ENCODE data around the gene USP24.

DNA sequence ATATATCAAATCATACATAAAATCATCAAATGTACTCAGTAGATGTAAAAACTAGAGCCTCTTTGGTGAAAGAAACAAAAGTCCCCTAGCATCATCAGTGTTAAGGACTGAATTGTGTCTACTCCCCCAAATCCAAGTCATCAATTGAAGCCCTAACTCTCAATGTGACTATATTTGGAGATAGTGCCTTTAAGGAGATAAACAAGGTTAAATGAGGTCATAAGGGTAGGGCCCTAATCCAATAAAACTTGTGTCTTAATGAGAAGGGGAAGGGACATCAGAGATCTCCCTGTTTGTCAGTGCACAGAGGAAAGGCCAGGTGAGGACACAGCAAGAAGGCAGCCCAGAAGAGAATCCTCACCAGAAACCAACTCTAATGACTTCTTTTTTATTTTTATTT, 33.5 kb downstream of the USP24 start:
- TF ChIP-seq, protein P1, sequence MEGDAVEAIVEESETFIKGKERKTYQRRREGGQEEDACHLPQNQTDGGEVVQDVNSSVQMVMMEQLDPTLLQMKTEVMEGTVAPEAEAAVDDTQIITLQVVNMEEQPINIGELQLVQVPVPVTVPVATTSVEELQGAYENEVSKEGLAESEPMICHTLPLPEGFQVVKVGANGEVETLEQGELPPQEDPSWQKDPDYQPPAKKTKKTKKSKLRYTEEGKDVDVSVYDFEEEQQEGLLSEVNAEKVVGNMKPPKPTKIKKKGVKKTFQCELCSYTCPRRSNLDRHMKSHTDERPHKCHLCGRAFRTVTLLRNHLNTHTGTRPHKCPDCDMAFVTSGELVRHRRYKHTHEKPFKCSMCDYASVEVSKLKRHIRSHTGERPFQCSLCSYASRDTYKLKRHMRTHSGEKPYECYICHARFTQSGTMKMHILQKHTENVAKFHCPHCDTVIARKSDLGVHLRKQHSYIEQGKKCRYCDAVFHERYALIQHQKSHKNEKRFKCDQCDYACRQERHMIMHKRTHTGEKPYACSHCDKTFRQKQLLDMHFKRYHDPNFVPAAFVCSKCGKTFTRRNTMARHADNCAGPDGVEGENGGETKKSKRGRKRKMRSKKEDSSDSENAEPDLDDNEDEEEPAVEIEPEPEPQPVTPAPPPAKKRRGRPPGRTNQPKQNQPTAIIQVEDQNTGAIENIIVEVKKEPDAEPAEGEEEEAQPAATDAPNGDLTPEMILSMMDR (IDR thresholded peaks at IDR 0.05), result no peak
- no peak for TF ChIP-seq POLR2A (IDR thresholded peaks at IDR 0.05)
